GM18873 (cell line): Measurements from ENCODE around the gene SLC2A4.
"Not testable (repeated sequence)": the region's sequence is repeated elsewhere in the genome, so short reads cannot be mapped to it uniquely, and the experiment has no call there.

Experiments used
- ATAC-seq: cut with Tn5 transposase; IDR thresholded peaks from one replicate; pipeline ENCODE4 v1.9.1; 2021; ENCODE audit warnings: mild to moderate bottlenecking, moderate library complexity, moderate number of reproducible peaks; ENCODE audit not compliant: unreplicated experiment, low FRiP score

SLC2A4 gene

DNA sequence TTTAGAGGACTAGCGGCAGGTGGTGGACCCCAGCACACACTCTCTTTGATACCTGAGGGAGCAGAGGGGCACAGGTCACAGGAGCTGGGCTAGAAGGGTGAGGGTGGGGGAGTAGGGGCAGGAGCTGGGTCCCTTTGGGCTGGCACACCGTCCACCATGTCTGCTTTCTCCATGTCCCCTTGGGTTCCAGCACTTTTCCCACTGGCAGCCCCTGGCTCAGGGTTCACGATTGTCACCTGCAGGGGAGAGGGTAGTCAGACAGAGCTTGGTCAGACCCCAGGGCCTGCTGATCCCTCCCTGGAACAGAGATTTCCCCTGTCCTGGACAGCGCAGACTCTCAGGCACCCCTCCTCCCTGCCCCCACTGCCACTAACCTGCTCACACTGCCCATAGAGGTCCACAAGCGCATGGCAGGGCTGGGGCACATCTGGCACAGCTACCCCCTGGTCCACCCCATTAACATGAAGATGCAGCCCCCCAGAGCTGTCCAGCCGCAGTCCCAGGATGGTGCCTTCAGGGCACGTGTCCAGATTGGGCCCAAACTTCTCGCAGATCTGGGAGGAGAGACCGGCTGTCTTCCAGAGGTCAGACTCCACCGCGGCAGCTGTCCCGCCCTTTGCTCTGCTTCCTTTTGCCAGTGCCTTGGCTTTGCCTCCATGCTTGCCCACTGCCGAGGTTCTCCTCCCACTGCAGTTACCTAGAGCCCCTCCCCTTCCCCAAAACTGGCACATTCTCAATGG lies 36.8 kb downstream of the SLC2A4 start:
- no peak for ATAC-seq

DNA sequence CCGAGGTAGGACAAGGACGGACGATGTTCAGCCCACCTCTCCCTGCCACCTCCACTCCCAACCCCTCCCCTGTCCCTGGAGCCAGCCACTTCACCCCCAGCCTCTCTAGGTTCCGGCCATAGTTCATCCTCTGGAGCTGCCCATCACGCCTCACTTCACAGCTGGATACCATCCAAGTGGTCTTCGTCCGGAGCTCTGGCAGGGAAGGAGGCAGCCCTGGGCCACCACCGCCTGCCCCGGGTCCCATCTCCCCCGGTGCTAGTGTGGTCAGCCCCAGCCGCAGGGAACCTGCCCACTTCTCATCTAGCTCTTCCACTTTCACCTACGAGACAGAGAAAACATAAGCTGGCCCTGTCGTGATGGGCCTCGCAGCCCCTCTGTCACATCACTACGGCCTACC lies 39.9 kb downstream of the SLC2A4 start:
- no peak for ATAC-seq

DNA sequence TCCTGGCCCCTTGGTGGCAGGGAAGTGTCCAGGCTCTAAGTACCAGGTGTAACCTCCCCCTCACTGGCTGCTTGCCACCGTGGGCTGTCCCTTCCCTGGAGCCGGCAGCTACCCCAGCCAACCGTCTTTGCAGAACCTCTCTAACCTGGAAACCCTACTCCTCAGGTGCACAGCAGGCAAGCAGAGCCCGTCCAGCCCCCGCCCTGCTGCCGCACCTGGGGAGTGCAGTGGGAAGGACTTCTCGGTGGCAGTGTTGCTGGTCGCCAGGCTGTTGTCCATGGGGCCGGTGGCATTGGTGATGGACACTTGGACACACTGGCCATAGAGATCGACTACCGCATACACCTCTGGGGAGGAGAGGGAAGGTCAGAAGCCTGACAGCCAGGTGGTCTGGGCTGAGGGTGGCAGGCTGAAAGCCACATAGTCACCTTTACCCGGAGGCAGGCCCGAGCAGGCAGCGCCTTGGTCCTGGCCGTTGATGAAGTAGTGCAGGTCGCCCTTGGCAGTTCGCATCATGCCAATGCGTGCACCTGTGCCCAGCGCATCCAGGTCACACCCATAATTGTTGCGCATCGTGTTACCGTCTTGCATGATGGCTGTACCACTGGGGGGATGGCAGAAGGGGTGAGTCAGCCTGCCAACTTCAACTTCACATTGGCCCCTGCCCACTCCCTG lies 41.1 kb downstream of the SLC2A4 start:
- ATAC-seq = no peak

DNA sequence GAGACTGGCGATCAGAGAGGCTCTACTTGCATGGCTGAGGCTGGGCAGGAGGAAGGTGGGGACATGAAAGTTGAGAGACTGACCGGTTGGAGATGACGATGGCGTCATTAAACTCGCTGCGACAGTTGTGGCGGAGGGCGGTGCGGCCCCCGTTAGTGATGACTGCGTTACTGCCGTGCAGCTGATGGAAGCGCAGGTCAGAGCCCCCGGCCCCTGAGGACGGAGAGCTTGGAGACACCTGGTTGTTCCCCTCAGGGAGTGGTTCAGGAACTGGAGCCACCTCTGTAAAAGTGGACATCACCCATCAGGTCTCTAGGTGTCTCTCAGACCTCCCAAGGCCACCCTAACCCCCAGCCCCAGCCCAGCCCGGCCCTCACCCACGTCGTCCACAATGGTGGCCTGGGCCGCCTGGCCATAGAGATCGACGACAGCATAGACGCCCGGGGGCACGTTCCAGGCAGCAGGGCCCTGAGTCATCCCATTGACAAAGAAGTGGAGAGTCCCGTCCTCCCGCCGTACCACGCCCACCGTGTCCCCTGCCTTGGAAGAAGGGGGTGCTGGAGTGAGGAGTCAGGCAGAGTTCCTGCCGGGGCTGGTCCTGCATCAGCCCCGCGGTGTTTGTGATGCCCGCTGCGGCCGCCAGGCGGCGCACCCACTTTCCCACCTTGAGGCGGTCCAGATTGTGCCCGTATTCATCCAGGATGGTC lies 42.4 kb downstream of the SLC2A4 start:
- no peak for ATAC-seq

DNA sequence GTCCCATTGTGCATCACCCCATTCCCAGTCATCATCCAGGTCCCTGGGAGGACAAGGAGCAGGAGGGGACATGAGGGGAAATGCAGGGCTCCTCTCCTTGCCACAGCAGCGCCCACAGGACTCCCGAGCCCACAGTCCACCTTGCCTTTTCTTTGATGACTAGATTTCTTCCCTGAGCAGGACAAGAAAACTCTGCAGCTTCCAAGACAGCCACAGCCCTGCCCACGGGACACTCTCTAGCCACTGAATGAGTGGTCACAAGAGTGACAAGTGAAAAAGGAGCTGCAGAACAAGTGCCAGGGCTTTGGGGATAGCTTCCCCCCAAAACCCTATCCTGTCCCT lies 42.9 kb downstream of the SLC2A4 start:
- ATAC-seq = no peak

DNA sequence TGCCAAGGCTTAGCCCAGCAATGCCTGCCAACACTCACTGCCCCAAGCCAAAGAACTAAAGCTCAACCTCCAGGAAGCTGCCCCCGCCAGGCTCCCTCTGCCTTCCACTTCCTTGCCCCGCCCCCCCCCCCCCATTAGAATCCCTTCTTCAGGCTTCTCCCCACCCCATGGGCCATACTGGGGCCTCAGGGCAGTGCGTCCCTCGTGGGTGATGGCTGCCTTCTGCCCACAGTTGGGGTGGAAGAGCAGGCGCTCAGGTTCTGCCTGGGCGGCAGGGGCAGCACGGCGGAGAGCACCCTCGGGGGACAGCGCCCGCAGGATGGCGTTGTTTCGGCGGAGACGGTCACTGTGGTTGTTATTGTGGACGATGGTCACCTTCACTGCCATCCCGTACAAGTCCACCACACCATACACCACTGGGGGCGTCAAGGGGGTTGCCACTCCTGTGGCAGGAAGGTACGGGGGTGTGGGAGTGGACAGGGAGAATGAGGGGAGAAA lies 43.6 kb downstream of the SLC2A4 start:
- no peak for ATAC-seq

DNA sequence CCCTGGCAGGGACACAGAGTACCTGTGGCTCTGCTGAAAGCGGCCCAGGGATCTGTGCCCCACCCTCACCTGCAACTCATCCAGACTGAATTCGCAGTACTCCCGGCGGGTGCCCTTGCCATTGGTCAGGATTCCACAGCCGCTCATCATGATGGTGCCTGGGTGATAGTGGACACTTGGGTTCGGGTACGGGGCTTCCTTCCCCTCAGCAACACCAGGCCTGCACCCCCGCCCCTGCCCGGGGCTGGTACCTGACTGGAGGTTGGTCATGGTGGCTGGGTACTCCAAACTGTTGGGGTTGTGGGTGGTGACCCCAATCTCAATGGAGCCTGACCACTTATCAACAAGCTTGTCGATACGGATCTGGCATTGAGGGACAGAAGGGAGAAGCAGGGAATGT lies 44.7 kb downstream of the SLC2A4 start:
- ATAC-seq = no peak

DNA sequence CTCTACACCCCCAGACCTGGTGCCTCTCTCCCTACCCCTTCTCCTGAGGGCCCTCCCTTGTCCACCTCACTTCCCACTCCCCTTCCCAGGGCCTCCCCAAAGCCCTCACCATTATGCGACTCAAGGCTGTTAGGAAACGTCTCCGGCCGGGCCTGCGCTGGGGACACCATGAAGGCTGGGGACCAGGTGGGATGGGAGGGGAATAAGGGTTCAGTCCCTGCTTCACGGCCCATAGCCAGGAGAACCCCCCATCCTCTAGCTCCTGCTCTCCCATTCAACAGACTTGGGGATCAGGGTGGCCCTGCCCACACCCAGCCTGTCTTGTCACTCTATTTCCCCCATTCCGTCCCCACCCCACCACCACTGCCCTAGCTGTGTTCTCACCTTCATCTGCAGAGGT lies 45.5 kb downstream of the SLC2A4 start:
- ATAC-seq = no peak

DNA sequence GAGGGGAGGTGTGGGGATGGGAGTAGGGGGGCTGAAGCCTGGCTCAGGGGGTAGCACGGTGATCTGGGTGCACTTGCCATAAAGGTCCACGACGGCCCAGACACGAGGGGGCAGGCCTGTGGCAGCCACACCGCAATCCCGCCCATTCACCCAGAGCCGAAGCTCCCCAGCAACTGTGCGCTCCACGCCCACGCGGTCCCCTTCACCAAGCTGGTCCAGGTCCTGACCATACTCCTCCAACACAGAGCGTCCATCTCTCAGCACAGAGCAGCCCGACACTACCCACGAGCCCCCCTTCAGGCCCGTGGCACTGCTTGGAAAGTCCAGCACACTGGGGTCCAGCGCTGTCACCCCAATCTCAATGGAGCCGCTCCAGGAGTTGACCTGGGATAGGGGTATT lies 46.0 kb downstream of the SLC2A4 start:
- ATAC-seq = no peak

DNA sequence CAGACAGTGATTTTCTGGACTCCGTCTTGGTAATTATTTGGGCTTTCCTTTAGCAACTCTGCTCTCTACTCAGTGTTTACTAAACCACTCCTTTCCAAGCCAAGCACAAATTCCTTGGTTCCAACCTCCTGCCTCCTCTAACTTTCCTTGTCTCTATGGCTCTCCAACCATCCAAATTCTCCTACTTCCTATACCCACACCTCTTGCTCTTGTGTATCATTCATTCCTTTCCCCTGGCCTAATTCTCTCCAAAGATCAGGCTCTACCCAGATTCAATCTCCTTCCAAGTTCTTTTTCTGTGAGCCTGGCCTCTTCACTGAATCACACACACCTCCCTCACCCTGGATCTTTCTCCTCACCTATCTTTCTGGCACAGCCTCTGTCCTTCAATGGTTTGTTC lies 46.5 kb downstream of the SLC2A4 start:
- ATAC-seq = no peak

DNA sequence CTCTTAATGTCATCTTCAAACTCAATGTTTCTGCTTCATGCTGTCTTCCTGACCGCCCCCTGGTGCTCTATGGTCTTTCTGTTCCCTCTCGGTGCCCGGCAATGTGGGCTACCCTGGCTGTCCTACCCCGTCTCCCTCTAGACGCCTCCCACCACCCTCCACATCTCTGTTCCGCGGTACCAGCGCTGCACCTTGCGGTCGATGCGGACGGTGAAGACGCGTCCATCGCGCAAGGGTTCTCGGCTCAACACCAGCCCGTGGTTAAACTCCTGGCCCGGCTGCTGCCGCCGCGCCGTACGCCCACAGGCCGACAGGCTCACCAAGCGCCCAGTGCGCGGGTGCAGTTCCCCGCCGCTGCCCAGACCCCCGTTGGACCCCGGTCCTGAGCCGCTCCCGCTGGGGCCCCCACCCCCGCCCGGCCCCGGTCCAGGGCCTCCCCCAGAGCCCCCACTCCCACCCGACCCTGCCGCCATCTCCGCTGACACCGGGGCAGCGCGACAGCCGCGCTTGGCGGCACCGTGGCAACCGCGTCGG lies 47.4 kb downstream of the SLC2A4 start, which contains the start of gene NEURL4:
Gene NEURL4, minus strand, starts transcription at position 496 of the 534 bp plus-strand sequence. Its CDS starts 23 bp downstream, at position 473.
- ATAC-seq = no peak

DNA sequence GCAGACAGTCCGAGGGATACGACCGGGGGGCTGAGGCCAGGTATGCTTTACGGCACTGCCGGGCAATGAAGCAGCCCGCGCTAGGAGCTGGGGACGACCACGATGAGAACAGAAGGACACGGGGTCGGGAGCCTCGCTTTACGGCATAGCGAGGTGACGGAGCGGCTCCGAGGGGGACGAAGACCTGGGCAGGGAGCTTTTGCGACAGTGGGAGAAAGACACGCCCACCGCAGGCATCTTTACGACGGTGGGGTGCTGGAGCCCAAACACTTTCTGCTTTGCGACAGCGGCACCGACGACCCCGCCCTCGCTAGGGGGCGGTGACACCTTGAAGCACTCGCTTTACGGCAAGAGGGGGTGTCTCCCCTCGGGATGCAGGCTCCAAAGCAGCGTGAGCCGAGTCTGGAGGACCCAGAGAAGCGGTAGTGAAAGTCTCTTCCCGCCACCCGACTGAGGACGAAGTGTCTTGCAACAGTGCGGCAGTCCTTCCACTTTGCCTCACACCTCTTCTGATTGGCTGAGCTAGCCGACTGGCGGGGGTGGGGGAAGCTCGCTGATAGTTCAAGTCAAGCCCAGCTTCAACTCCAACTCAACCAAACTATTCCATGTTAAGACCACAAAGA lies 48.0 kb downstream of the SLC2A4 start:
- ATAC-seq = peak; percentile 48

DNA sequence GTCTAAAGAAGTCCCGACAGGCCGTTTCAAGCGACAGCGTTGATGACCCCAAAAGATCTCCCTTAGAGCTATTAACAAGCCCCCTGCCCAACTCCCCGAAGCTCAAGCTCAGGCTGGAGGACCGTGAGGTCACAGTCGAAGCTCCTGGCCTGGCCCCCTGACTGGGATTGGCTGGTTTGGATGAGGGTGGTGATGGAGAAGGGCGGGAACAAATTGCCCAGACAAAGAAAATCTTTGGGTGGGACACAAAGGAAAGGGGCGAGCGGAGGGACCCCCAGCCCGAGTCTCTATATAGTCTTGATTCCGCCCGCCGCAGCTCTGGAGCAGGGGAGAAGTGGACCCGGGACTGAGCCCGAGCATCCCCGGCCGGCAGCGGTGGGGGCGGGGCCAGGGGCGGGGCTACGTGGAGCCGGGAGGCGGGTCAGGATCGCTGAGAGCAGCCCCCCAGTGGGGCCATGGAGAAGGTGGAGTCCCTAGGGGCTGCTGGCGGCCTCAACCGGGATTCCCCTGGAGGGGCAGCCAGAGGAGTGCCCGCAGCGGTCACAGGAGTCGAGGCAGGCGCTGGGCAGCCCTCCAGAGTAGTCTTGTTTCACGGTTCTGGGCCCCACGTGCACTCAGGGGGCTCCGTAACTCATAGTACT lies 48.6 kb downstream of the SLC2A4 start:
- peak; percentile 30 for ATAC-seq

DNA sequence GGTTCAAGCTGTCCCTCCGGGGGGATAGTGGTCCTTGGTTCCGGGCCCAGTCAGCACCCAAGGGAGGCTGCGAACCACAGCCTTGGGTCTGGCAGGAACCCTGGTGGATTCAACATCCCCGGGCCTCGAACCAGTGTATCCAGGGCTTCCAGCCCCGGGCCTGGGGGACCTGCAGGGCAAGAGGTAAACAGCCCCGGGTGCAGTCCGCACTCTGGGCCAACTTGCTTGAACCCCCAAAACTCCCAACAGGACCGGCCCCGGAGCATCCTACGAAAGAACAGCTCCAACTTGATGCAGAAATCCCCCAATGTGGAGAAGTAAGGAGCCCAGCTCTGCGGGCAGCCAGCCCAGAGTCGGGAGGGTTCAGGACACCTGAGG lies 49.1 kb downstream of the SLC2A4 start:
- ATAC-seq = peak; percentile 0

DNA sequence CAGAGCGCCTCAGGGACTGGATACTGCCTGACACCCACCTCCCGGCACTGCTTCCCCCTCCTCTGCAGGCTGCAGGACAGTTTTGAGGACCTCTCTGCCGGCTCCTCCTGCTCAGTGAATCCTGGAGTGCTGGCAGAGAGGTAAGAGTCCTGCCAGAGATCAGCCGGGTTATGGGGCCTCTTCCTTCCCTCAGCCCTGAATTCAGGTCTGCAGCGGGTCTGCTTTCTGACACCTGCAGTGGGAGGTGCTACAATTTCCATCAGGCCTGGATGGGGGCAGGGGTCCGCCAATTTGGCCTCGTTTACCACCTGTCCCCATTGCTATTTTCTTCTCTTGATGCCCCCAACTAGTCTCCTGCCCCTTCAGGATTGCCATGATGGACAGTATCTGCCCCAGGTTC lies 50.6 kb downstream of the SLC2A4 start:
- ATAC-seq = no peak

DNA sequence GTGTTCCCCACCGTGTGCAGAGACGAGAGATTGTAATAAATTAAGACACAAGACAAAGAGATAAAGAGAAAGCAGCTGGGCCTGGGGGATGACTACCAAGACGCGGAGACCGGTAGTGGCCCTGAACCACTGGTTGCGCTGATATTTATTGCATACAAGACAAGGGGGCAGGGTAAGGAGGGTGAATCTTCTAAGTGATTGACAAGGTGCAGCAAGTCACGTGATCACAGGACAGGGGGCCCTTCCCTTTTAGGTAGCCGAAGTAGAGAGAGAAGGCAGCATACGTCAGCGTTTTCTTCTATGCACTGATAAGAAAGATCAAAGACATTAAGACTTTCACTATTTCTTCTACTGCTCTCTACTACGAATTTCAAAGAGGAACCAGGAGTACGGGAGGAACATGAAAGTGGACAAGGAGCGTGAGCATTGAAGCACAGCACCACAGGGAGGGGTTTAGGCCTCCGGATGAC lies 51.1 kb downstream of the SLC2A4 start:
- not testable (repeated sequence) for ATAC-seq

DNA sequence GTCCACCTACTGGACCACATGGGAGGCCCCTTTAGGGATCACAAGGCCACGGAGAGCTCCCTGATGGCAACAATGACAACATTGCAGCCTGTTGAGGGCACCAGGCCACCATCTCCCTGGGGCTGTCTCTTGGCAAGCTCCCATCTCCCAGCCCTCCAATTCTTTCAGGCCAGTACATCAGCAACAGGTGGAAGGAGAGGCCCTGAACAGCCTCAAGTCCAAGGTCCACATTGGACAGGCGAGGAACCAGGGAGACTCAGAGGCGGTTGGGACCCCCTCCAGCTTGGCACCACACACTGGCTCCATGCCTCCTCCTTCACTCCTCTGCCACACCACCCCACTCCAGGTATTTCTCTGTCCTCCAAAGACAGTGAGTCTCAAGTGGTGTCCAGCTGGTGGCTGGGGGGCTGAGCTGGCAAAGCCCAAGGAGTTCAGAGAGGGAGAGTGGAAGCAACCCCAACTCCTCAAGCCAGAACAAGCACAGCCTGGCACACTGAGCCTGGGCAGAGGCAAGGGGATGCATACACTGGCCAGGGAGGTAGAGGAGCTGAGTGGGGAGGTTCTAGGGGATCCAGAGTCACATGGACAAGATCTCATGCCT lies 53.5 kb downstream of the SLC2A4 start:
- no peak for ATAC-seq

DNA sequence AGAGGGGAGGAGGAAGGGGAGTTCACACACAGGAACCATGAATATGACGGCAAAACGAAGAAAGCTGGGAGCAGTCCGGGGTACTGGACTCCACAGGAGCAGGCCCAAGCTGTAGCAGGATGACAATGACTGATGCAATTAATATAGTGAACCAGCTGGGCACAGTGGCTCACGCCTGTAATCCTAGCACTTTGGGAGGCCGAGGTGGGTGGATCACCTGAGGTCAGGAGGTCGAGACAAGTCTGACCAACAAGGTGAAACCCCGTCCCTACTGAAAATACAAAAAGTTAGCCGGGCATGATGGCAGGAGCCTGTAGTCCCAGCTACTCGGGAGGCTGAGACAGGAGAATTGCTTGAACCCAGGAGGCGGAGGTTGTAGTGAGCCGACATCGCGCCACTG lies 54.2 kb downstream of the SLC2A4 start:
- not testable (repeated sequence) for ATAC-seq

DNA sequence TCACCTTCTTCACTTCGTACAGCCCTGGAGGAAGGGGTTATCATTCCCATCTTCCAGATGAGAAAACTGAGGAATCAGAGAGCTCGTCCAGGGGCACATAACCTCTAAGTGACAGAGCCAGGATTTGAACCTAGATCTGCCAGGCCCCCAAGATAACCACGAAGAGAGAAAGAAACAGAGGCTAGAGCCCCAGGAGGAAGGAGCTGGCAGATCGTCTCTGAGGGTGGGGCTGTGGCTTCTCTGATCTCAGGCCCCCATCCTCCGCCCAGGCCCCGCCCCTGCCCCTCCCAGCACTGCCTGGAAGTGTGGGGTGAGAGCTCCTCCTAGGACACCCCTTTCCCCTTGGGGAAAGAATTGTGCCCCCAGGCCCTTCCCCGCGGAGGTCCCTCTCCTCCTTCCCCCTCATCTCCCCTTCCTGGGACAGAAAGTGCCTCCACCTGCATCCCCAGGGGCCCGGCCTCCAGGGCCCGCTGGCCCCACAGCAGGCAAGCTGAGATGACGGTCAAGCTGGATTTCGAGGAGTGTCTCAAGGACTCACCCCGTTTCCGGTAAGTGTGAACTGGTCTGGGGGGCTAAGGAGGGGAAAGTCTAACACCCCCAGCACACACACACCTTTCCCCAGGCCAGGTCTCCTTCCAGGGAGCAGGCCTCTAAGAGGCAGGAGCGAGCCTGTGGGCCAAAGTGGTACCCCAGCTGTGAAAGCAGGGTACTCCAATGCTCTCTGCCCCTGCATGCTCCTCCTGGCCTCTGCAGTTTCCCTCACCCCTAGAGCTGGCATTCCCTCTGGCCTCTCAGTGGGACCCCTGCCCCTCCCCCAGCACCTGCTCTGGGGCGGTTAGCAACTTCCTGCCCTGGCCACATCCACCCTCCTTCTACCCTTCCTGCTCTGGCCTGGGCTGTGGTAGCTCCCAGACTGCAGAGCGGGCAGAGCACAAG lies 55.0 kb downstream of the SLC2A4 start, which contains the start of gene ACAP1:
Gene ACAP1, plus strand, starts transcription at position 290 of the 936 bp plus-strand sequence. Its CDS starts 206 bp downstream, at position 496.
- no peak for ATAC-seq
